ENCODE measurements around the gene CST7. TPM values are rescaled to one million over a fixed set of nuclear protein-coding genes. Genes with fewer than 3 reads are reported as not detected.

Gene CST7
- polyA plus RNA-seq, 1 of the 3 experiments (the other 2 are of a cell fraction): 0.07 TPM

GRCh38 chr20:24977336-24977735 is 28.3 kb downstream of the CST7 start:
- Histone ChIP-seq H3F3A (replicated peaks; ENCODE audit: insufficient read depth) (no peaks in the 10 kb centered on the region), H4K20me1 (ENCODE audit: insufficient read depth) (no peaks in the 10 kb centered on the region), H3K9ac (no peak overlapping the region), H3K9me2 (no peaks in the 10 kb centered on the region), H3K27ac (ENCODE audit: low read depth in 2 of 2, low read length in 1 of 2) (no peak overlapping the region), H3K9me3 (peaks cover 14% of the 10 kb centered on the region; the same call in 1 of the 2 replicates), H3K36me3 (replicated peaks in 1 of 2; ENCODE audit: control insufficient read depth in 1 of 2, insufficient read depth in 2 of 2, low read length in 1 of 2) (peaks cover 40 to 51% of the 10 kb centered on the region in 2 experiments), H3K4me2 (no peak overlapping the region), H3K79me2 (ENCODE audit: insufficient read depth) (peaks cover 8% of the 10 kb centered on the region; the same call in 1 of the 2 replicates), H3K4me1 (ENCODE audit: control insufficient read depth in 1 of 2, insufficient read depth in 2 of 2, low read depth in 1 of 2, low read length in 1 of 2) (no peaks in the 10 kb centered on the region), H3K4me3 (ENCODE audit: low read depth in 2 of 2, low read length in 1 of 2) (no peak overlapping the region), H2AFZ (ENCODE audit: low read depth) (no peak overlapping the region), H3K27me3 (ENCODE audit: insufficient read depth) (no peaks in the 10 kb centered on the region)
- 88% methylated on average over 1 of the region's 1 CpG for WGBS (ENCODE audit: low lambda C conversion rate)
- ChIA-PET POLR2A (no interaction called here), CTCF (no interaction called here)
- TF ChIP-seq CHD2 (IDR thresholded peaks at IDR 0.05; ENCODE audit: low read length, partially characterized antibody) (no peak), YY1 (IDR thresholded peaks at IDR 0.05; ENCODE audit: low read depth) (no peak), USF2 (IDR thresholded peaks at IDR 0.05; ENCODE audit: borderline replicate concordance, low read depth, low read length) (no peak), SIN3A (IDR thresholded peaks at IDR 0.05; ENCODE audit: borderline replicate concordance, low read depth, low read length) (no peak), POLR2AphosphoS5 (IDR thresholded peaks at IDR 0.05; ENCODE audit: low read depth, low read length) (no peak)
- TF ChIP-seq, protein P1, sequence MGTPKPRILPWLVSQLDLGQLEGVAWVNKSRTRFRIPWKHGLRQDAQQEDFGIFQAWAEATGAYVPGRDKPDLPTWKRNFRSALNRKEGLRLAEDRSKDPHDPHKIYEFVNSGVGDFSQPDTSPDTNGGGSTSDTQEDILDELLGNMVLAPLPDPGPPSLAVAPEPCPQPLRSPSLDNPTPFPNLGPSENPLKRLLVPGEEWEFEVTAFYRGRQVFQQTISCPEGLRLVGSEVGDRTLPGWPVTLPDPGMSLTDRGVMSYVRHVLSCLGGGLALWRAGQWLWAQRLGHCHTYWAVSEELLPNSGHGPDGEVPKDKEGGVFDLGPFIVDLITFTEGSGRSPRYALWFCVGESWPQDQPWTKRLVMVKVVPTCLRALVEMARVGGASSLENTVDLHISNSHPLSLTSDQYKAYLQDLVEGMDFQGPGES (IDR thresholded peaks at IDR 0.05; ENCODE audit: low read depth, low read length): no peak
- DNase-seq: no peak

- Histone ChIP-seq H3K9me2 (no peaks in the 10 kb centered on the region), H3F3A (replicated peaks; ENCODE audit: insufficient read depth) (no peaks in the 10 kb centered on the region), H3K79me2 (ENCODE audit: insufficient read depth) (peaks cover 8% of the 10 kb centered on the region; the same call in 1 of the 2 replicates), H3K4me1 (ENCODE audit: control insufficient read depth in 1 of 2, insufficient read depth in 2 of 2, low read depth in 1 of 2, low read length in 1 of 2) (no peaks in the 10 kb centered on the region), H3K27ac (ENCODE audit: low read depth in 2 of 2, low read length in 1 of 2) (no peak overlapping the region), H3K36me3 (replicated peaks in 1 of 2; ENCODE audit: control insufficient read depth in 1 of 2, insufficient read depth in 2 of 2, low read length in 1 of 2) (peaks cover 41 to 48% of the 10 kb centered on the region in 2 experiments), H3K9me3 (peaks cover 14% of the 10 kb centered on the region; the same call in 1 of the 2 replicates), H3K9ac (no peak overlapping the region), H4K20me1 (ENCODE audit: insufficient read depth) (no peaks in the 10 kb centered on the region), H3K4me3 (ENCODE audit: low read depth in 2 of 2, low read length in 1 of 2) (no peak overlapping the region), H3K4me2 (no peak overlapping the region), H3K27me3 (ENCODE audit: insufficient read depth) (no peaks in the 10 kb centered on the region), H2AFZ (ENCODE audit: low read depth) (no peak overlapping the region)
- no peak for DNase-seq
- 97% methylated on average over 3 of the region's 3 CpGs for WGBS (ENCODE audit: low lambda C conversion rate)
- CTCF ChIA-PET: no interaction called here
- TF ChIP-seq, protein P2, sequence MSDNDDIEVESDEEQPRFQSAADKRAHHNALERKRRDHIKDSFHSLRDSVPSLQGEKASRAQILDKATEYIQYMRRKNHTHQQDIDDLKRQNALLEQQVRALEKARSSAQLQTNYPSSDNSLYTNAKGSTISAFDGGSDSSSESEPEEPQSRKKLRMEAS (IDR thresholded peaks at IDR 0.05; ENCODE audit: low read depth): no peak
- no peak for TF ChIP-seq MEF2A (IDR thresholded peaks at IDR 0.05; ENCODE audit: borderline replicate concordance, low read depth)
- no peak for TF ChIP-seq RXRA (IDR thresholded peaks at IDR 0.05; ENCODE audit: borderline replicate concordance, low read depth)
- no peak for TF ChIP-seq TCF12 (IDR thresholded peaks at IDR 0.05)
- TF ChIP-seq ELF1 (IDR thresholded peaks at IDR 0.05): no peak
- TF ChIP-seq, protein P3, sequence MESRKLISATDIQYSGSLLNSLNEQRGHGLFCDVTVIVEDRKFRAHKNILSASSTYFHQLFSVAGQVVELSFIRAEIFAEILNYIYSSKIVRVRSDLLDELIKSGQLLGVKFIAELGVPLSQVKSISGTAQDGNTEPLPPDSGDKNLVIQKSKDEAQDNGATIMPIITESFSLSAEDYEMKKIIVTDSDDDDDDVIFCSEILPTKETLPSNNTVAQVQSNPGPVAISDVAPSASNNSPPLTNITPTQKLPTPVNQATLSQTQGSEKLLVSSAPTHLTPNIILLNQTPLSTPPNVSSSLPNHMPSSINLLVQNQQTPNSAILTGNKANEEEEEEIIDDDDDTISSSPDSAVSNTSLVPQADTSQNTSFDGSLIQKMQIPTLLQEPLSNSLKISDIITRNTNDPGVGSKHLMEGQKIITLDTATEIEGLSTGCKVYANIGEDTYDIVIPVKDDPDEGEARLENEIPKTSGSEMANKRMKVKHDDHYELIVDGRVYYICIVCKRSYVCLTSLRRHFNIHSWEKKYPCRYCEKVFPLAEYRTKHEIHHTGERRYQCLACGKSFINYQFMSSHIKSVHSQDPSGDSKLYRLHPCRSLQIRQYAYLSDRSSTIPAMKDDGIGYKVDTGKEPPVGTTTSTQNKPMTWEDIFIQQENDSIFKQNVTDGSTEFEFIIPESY (IDR thresholded peaks at IDR 0.05; ENCODE audit: borderline replicate concordance, low read depth): no peak
- TF ChIP-seq FOXJ3 (CRISPR knock-in tag; IDR thresholded peaks at IDR 0.05): no peak
- TF ChIP-seq FOSL2 (IDR thresholded peaks at IDR 0.05; ENCODE audit: borderline replicate concordance, low read depth): no peak
- no peak for TF ChIP-seq USF2 (IDR thresholded peaks at IDR 0.05; ENCODE audit: borderline replicate concordance, low read depth, low read length)
- TF ChIP-seq, protein P4, sequence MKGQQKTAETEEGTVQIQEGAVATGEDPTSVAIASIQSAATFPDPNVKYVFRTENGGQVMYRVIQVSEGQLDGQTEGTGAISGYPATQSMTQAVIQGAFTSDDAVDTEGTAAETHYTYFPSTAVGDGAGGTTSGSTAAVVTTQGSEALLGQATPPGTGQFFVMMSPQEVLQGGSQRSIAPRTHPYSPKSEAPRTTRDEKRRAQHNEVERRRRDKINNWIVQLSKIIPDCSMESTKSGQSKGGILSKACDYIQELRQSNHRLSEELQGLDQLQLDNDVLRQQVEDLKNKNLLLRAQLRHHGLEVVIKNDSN (IDR thresholded peaks at IDR 0.05; ENCODE audit: borderline replicate concordance, low read depth): no peak
- TF ChIP-seq EP300 (IDR thresholded peaks at IDR 0.05; ENCODE audit: borderline replicate concordance in 1 of 2, low read depth in 1 of 2, low read length in 1 of 2): no peak
- TF ChIP-seq CHD2 (IDR thresholded peaks at IDR 0.05; ENCODE audit: low read length, partially characterized antibody): no peak
- no peak for TF ChIP-seq FOXM1 (IDR thresholded peaks at IDR 0.05; ENCODE audit: low read depth)
- POLR2A ChIA-PET: no interaction called here
These were observed 28.7 kb downstream of the CST7 start for GRCh38 chr20:24977797-24978196.

All from SK-N-SH (cell line).